ENCODE data around the gene C9orf50. TPM values are rescaled to one million over a fixed set of nuclear protein-coding genes. Genes with fewer than 3 reads are reported as not detected.

Gene C9orf50
- total and polyA plus RNA-seq, 2 donors (not counting 3 experiments of a cell fraction or from before 2014, with no cell fraction given), result not detected

DNA sequence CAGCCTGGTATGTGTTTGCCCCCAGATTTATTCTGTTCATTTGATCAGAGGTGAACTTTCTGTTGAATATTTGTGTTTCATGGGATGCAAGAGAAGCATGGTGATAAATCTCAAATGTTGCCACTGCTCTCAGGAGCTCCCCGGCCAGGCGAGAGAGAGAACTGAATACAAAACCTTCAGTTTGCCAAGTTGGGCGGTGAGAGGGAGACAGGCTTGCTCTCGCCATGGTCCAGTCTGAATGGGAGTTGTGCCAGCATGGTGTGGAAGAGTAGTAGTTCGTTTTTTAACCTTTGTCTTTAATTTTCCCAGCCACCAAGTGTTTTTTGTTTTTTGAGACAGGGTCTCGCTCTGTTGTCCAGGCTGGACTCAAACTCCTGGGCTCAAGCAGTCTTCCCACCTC, 7.8 kb upstream of the C9orf50 start:
- no TSS peak for BruUV-seq (replicated peaks)
- no peaks in the 10 kb centered on the region for H3K27me3 ChIP-seq (ENCODE audit: control insufficient read depth in 2 of 2, insufficient read depth in 2 of 2, low read length in 2 of 2)
- H4K20me1 ChIP-seq (replicated peaks; ENCODE audit: control insufficient read depth, extremely low read depth, insufficient read depth, low read length), result no peaks in the 10 kb centered on the region
- H3K4me2 ChIP-seq (ENCODE audit: insufficient read depth, low read length), result no peak overlapping the region
- H3K9me3 ChIP-seq (replicated peaks; ENCODE audit: control insufficient read depth, insufficient read depth, low read length), result no peaks in the 10 kb centered on the region
- dilution Hi-C loops (cut with MboI; ENCODE audit: extremely low pct_ligation_motif_present, low sequenced_read_pairs), result no loop called here
- peaks cover 73% of the 10 kb centered on the region for H3K79me2 ChIP-seq (ENCODE audit: control insufficient read depth, insufficient read depth, low read length)
- no peak overlapping the region for H3K9ac ChIP-seq (replicated peaks; ENCODE audit: extremely low read depth, insufficient read depth, low read length)
- CTCF ChIA-PET, result interaction anchor here (2.0 kb wide), 1 partner anchor 497 kb away, joined by 7 read pairs; no protein-coding TSS in a partner anchor
- intact Hi-C loops (cut with micrococcal nuclease), result no loop called here
- POLR2A ChIA-PET, result no interaction called here
- H3K9me1 ChIP-seq (replicated peaks; ENCODE audit: control insufficient read depth, extremely low read depth, insufficient read depth, low read length), result no peaks in the 10 kb centered on the region
- H3K4me3 ChIP-seq (replicated peaks in 1 of 3; ENCODE audit: insufficient read depth in 1 of 3, low read depth in 1 of 3, low read length in 3 of 3), result no peak overlapping the region
- TF ChIP-seq POLR2AphosphoS5 (IDR thresholded peaks at IDR 0.05; ENCODE audit: insufficient read depth, low read depth, low read length) (no peak), POLR2A (IDR thresholded peaks at IDR 0.05; ENCODE audit: low read depth, low read length) (no peak), GATA2 (IDR thresholded peaks at IDR 0.05; ENCODE audit: insufficient read depth, insufficient read length, low read depth, low read length) (no peak), EZH2 (IDR thresholded peaks at IDR 0.05; ENCODE audit: borderline replicate concordance, low read depth, low read length, severe bottlenecking) (no peak)
- TF ChIP-seq, protein P1, sequence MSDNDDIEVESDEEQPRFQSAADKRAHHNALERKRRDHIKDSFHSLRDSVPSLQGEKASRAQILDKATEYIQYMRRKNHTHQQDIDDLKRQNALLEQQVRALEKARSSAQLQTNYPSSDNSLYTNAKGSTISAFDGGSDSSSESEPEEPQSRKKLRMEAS (IDR thresholded peaks at IDR 0.05; ENCODE audit: insufficient read depth, insufficient read length), result no peak
- TF ChIP-seq, protein P2, sequence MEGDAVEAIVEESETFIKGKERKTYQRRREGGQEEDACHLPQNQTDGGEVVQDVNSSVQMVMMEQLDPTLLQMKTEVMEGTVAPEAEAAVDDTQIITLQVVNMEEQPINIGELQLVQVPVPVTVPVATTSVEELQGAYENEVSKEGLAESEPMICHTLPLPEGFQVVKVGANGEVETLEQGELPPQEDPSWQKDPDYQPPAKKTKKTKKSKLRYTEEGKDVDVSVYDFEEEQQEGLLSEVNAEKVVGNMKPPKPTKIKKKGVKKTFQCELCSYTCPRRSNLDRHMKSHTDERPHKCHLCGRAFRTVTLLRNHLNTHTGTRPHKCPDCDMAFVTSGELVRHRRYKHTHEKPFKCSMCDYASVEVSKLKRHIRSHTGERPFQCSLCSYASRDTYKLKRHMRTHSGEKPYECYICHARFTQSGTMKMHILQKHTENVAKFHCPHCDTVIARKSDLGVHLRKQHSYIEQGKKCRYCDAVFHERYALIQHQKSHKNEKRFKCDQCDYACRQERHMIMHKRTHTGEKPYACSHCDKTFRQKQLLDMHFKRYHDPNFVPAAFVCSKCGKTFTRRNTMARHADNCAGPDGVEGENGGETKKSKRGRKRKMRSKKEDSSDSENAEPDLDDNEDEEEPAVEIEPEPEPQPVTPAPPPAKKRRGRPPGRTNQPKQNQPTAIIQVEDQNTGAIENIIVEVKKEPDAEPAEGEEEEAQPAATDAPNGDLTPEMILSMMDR (IDR thresholded peaks at IDR 0.05; ENCODE audit: extremely low read depth in 1 of 2, insufficient read depth in 1 of 2, low read depth in 1 of 2, low read length in 2 of 2), result no peak
- peaks cover 2 to 8% of the 10 kb centered on the region in 2 experiments for H3K36me3 ChIP-seq (ENCODE audit: control insufficient read depth in 2 of 2, extremely low read depth in 1 of 2, insufficient read depth in 2 of 2, low read length in 2 of 2)
- no peak for DNase-seq (ENCODE audit: low read depth, low spot score)
- H3K4me1 ChIP-seq (ENCODE audit: control insufficient read depth, extremely low read depth, insufficient read depth, low read length), result peaks cover 16% of the 10 kb centered on the region
- no peak overlapping the region for H2AFZ ChIP-seq (ENCODE audit: low read depth, low read length)
- H3K27ac ChIP-seq (ENCODE audit: insufficient read depth, low read depth, low read length), result no peak overlapping the region
- no peak for FAIRE-seq
